GM12875 (cell line): ENCODE measurements around the gene SELENOT.

Source experiments
- H3K4me3 ChIP-seq: one replicate; pipeline ENCODE4 v1.5.1; 2011; ENCODE audit warnings: low read depth, low read length, control low read depth
- TF ChIP-seq, protein P1 (sequence below): IDR thresholded peaks from 2 replicates; pipeline ENCODE4 v1.5.1; 2011; ENCODE audit warnings: low read depth, mild to moderate bottlenecking, control low read depth, inconsistent platforms, low read length, moderate library complexity, borderline replicate concordance; ENCODE audit not compliant: insufficient read depth

The SELENOT gene, protein sequence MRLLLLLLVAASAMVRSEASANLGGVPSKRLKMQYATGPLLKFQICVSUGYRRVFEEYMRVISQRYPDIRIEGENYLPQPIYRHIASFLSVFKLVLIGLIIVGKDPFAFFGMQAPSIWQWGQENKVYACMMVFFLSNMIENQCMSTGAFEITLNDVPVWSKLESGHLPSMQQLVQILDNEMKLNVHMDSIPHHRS

DNA sequence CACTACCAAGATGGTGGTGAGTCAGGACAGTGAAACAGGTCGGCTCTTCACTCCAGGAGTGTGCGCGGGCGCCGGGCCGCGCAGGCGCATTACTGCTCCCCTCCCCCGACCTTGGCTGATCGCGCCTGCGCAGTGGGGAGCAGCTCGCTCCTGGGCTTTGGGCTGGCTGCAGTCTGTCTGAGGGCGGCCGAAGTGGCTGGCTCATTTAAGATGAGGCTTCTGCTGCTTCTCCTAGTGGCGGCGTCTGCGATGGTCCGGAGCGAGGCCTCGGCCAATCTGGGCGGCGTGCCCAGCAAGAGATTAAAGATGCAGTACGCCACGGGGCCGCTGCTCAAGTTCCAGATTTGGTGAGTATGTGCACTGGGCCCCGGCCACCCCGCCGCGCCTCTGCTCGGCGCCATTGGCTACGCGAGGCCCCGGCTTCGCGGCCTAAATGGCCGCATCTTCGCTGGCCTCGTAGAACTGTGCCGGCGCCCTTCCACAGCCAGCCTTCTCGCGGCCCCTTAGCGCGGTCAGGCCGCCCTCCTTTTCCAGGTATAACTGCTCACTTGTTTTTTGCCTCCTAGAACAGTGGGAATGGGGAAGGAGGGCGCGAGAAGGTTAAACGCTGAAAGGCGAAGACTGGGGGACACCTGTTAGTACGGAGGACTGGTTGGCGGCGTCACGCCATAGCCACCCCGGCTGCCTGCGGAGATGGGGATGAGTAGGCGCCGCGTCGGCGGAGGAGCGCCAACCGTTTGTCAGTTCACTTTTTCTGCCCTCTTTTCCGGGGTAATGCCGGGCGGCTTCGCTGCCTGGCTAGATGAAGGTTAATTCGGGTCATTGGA is at the start of gene SELENOT:
Gene SELENOT (plus strand): TSS at position 169 of the 827 bp plus-strand sequence. CDS start 42 bp downstream, at position 211.
- TF ChIP-seq, protein P1, sequence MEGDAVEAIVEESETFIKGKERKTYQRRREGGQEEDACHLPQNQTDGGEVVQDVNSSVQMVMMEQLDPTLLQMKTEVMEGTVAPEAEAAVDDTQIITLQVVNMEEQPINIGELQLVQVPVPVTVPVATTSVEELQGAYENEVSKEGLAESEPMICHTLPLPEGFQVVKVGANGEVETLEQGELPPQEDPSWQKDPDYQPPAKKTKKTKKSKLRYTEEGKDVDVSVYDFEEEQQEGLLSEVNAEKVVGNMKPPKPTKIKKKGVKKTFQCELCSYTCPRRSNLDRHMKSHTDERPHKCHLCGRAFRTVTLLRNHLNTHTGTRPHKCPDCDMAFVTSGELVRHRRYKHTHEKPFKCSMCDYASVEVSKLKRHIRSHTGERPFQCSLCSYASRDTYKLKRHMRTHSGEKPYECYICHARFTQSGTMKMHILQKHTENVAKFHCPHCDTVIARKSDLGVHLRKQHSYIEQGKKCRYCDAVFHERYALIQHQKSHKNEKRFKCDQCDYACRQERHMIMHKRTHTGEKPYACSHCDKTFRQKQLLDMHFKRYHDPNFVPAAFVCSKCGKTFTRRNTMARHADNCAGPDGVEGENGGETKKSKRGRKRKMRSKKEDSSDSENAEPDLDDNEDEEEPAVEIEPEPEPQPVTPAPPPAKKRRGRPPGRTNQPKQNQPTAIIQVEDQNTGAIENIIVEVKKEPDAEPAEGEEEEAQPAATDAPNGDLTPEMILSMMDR = no peak

DNA sequence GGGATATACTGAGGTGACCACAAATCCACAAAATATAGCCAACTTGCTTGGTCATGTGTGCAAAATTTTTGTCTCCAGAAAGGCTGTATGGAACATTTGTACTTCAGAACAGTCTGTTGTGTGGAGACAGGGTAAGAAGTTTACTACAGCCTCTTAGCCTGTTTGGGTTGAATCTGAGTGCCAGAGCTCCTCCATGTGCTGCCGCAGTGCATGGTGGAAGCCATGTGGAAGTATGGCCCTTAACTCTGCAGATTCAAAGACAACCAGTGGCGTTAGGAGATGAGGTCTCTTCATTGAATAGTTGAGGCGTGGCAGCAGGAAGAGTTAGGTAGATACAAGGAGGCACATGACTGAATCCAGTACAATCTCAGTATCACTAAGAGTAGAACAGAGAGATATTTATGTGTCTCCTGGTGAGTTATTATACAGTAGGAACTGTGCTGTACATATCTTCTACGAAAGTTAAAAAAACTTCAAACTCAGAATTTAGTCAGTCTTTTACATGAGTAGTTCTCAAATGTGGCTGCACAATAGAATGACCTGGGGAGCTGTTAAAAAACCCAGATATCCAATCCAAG is 47.2 kb upstream of the SELENOT start:
- H3K4me3 ChIP-seq = no peak overlapping the region
- TF ChIP-seq, protein P1 = no peak

More for the DNA sequence above, at the start of gene SELENOT:
- peak within 1 kb of the TSS; percentile 89 for H3K4me3 ChIP-seq

DNA sequence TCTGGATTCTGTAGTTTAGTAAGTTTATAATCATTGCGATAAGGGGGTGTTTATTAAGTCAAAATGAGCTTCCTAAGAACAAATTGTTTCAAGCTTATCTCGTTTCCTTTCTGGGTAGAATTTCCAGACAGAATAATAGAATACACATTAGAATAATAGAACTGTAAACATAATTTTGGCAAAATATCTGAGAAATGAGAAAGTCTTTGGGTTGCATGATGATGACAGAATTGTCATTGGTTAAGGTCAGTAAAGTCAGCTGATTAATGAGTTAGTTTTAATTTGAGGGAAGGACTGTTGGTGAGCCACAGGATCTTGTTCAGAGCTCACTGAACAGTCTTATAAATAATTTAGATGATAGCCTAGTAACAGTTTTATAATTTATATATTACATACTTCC is 46.3 kb upstream of the SELENOT start:
- TF ChIP-seq, protein P1 = no peak
- H3K4me3 ChIP-seq = no peak overlapping the region

DNA sequence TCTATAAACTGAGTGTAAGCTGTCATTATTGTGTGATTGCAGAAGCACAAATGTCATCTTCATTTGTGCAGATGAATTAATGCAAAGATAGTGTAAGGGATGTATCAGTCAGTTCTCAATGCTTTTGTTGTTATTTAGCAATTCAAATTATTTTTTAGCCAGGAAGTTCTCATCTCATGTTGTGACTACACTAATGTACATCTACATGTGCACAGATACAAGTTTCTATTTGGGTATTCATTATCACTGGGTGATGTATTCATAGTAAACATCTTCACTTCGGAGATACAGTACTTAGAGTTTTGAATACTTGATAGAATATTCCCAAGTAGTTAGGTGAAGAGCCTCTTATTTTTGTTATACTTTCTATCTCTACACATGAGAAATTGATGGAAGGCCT is 45.4 kb upstream of the SELENOT start:
- TF ChIP-seq, protein P1 = no peak
- H3K4me3 ChIP-seq = no peak overlapping the region

DNA sequence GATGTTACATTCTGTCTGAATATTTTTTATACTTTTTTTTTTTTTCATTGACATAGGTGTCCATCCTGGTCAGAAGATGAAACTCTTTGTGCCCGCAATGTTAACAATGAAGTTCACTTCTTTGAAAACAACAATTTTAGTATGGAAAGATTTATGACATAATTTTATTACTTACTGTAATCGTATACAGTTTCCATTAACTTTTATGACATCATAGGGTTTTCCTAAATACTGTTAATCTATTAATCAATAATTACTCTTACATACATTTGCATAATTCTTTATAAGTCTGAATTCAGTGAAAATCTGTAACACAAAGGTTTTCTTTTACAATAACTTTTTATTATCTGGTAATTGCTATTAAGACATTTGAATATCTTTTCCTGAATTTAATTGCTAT is 38.9 kb upstream of the SELENOT start:
- TF ChIP-seq, protein P1 = no peak
- no peak overlapping the region for H3K4me3 ChIP-seq

DNA sequence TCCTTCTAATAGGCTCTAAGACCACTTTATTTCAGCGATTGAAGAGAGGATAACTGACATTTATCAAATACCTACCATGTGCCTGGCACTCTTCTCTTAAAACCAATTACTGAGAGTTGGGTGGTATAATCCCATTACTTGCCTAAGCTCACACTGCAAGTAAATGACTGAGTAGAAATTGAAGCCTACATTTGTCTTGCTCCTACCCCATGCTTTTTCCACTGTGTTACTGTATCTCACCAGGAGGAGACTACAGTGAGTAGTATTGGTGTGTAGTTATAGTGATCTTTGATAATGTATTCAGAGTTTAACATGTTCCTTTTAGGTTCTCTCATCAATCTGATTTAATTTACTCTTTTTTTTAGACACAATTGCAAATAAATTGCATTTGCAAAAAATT is 35.8 kb upstream of the SELENOT start:
- H3K4me3 ChIP-seq = no peak overlapping the region
- TF ChIP-seq, protein P1 = no peak

DNA sequence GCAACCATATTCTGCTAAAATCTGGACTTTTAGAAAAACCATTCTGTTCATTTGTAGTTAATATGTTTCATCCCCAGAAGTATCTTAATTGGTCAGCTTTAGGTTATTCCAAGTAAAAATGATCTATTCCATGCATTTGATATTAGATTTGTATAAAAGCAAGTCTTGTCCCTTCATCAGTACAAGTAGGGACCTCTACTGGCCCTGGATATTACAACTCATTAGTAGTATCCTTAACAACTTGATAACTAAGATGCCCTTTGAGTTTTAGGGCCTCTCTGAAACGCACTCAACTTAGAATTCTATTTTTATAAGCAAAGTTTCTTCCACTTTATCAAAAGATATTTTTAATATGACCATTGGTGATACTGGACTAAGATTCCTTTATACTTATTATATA is 25.3 kb upstream of the SELENOT start:
- TF ChIP-seq, protein P1 = no peak
- no peak overlapping the region for H3K4me3 ChIP-seq
